ENCODE data around the gene AFDN. TPM values are rescaled to one million over a fixed set of nuclear protein-coding genes. Genes with fewer than 3 reads are reported as not detected.

The AFDN gene
- total RNA-seq, 4 donors from 2014 or later = 66.9 to 88.0 (median 75.3) TPM

GRCh38 chr6:167936051-167936450 is 109.3 kb downstream of the AFDN start:
- TF ChIP-seq POLR2A (IDR thresholded peaks at IDR 0.05; ENCODE audit: low read depth) (no peak), EP300 (IDR thresholded peaks at IDR 0.05) (no peak), POLR2AphosphoS5 (IDR thresholded peaks at IDR 0.05) (no peak)
- TF ChIP-seq, protein P1, sequence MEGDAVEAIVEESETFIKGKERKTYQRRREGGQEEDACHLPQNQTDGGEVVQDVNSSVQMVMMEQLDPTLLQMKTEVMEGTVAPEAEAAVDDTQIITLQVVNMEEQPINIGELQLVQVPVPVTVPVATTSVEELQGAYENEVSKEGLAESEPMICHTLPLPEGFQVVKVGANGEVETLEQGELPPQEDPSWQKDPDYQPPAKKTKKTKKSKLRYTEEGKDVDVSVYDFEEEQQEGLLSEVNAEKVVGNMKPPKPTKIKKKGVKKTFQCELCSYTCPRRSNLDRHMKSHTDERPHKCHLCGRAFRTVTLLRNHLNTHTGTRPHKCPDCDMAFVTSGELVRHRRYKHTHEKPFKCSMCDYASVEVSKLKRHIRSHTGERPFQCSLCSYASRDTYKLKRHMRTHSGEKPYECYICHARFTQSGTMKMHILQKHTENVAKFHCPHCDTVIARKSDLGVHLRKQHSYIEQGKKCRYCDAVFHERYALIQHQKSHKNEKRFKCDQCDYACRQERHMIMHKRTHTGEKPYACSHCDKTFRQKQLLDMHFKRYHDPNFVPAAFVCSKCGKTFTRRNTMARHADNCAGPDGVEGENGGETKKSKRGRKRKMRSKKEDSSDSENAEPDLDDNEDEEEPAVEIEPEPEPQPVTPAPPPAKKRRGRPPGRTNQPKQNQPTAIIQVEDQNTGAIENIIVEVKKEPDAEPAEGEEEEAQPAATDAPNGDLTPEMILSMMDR (IDR thresholded peaks at IDR 0.05) = no peak
- no peak overlapping the region for H3K4me3 ChIP-seq
- H3K9me3 ChIP-seq = no peaks in the 10 kb centered on the region
- 74% methylated on average over 2 of the region's 2 CpGs for WGBS
- peaks cover 0 to 12% (median 4%) of the 10 kb centered on the region in 4 donors for H3K36me3 ChIP-seq
- DNase-seq (ENCODE audit: extremely low spot score) = no peak
- H3K27ac ChIP-seq (replicated peaks in 1 of 4) = no peak overlapping the region
- intact Hi-C loops (cut with DNase I) = no loop called here
- peaks cover 0 to 16% (median 4%) of the 10 kb centered on the region in 4 donors for H3K4me1 ChIP-seq
- H3K27me3 ChIP-seq = no peaks in the 10 kb centered on the region

DNA sequence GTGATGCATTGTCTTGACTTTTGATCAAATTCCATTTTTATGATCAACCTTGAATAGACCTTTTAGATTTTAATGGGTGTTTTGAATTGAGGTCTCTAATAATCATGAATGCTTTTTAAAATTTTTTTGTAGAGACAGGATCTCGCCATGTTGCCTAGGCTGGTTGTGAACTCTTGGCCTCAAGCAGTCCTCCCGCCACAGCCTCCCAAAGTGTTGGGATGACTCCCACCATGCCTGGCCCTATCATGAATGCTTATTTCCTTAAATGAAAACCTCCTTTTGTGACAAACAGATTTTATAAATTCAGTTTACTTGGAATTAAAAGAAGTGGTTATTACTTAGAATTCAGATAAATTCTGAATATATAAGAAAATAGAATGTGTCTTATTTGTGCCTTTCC is 110.6 kb downstream of the AFDN start:
- Histone ChIP-seq H3K4me1 (peaks cover 0 to 16% (median 4%) of the 10 kb centered on the region in 4 donors), H3K36me3 (peaks cover 0 to 4% (median 0%) of the 10 kb centered on the region in 4 donors), H3K4me3 (no peak overlapping the region), H3K9me3 (no peaks in the 10 kb centered on the region), H3K27me3 (no peaks in the 10 kb centered on the region), H3K27ac (replicated peaks in 1 of 4) (no peak overlapping the region)
- no peak for TF ChIP-seq EP300 (IDR thresholded peaks at IDR 0.05)
- TF ChIP-seq POLR2AphosphoS5 (IDR thresholded peaks at IDR 0.05) = no peak
- TF ChIP-seq POLR2A (IDR thresholded peaks at IDR 0.05; ENCODE audit: low read depth) = no peak
- TF ChIP-seq, protein P1 (IDR thresholded peaks at IDR 0.05) = no peak
- 98% methylated on average over 2 of the region's 2 CpGs for WGBS
- peak; percentile 64 for DNase-seq (ENCODE audit: extremely low spot score)
- intact Hi-C loops (cut with DNase I) = no loop called here

DNA sequence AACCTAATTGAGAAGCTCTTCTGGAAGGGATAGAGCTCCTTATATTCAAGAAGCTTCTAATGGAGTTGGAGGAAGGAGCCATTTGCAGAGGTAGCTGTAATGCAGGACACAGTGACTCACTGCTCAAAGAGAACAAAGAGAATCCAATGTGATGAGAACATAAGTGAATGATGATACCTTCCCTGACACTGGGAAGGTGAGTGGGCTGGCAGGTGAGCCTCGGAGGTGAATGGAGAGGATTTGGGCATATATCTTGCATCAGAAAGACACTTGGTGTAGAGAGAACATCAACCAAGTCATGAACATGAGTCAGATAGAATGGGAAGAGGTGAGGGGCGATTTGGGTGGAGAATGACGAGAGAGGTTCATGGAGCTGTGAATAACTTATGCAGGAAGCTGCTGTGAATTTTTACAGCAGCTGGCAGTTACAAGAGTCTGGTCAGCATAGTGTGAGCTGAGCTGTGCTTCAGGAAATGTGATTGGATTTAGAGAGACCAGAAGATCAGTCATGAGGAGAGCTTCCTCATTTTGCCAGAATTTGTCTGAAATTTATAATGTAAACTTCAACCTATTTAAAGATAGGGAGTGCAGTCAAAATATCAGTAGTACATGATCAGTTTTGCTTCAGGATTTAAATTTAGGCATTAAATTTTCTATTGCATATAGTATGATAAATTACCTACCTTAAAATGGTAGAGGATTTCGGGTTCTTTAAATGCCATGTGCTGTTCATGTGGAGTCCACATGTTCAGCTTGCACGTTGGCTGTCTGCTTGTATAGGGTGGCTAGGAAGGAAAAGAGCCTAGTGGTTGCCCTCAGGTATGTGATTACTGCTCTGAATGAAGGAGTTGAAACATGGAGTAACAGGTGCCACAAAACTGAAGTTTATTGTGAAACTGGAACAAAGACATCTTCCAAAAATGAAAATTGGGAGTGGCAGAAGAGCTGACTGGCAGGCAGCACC is 111.5 kb downstream of the AFDN start:
- Histone ChIP-seq H3K4me3 (no peak overlapping the region), H3K36me3 (peaks cover 0 to 10% (median 2%) of the 10 kb centered on the region in 4 donors), H3K4me1 (peaks cover 0 to 10% (median 2%) of the 10 kb centered on the region in 4 donors), H3K27me3 (no peaks in the 10 kb centered on the region), H3K27ac (replicated peaks in 1 of 4) (no peak overlapping the region), H3K9me3 (no peaks in the 10 kb centered on the region)
- DNase-seq (ENCODE audit: extremely low spot score) = peak; percentile 62
- 83% methylated on average over 5 of the region's 5 CpGs for WGBS
- intact Hi-C loops (cut with DNase I) = no loop called here
- TF ChIP-seq POLR2AphosphoS5 (IDR thresholded peaks at IDR 0.05) = no peak
- TF ChIP-seq EP300 (IDR thresholded peaks at IDR 0.05) = no peak
- TF ChIP-seq, protein P1 (IDR thresholded peaks at IDR 0.05) = no peak
- TF ChIP-seq POLR2A (IDR thresholded peaks at IDR 0.05; ENCODE audit: low read depth) = no peak

- no peaks in the 10 kb centered on the region for H3K9me3 ChIP-seq
- no peaks in the 10 kb centered on the region for H3K27me3 ChIP-seq
- TF ChIP-seq EP300 (IDR thresholded peaks at IDR 0.05) (no peak), POLR2A (IDR thresholded peaks at IDR 0.05; ENCODE audit: low read depth) (no peak), POLR2AphosphoS5 (IDR thresholded peaks at IDR 0.05) (no peak)
- TF ChIP-seq, protein P1 (IDR thresholded peaks at IDR 0.05) = no peak
- no peak overlapping the region for H3K4me3 ChIP-seq
- 80% methylated on average over 3 of the region's 3 CpGs for WGBS
- intact Hi-C loops (cut with DNase I) = no loop called here
- H3K4me1 ChIP-seq = peaks cover 0 to 2% (median 0%) of the 10 kb centered on the region in 4 donors
- peaks cover 9 to 41% (median 30%) of the 10 kb centered on the region in 4 donors for H3K36me3 ChIP-seq
- DNase-seq (ENCODE audit: extremely low spot score) = no peak
- H3K27ac ChIP-seq (replicated peaks in 1 of 4) = no peak overlapping the region
Measured at GRCh38 chr6:167941822-167942221, 115.1 kb downstream of the AFDN start.
